Left renal pelvis (tissue), 4 donors: Measurements from ENCODE around the gene CNFN. TPM values are rescaled to one million over a fixed set of nuclear protein-coding genes. Genes with fewer than 3 reads are reported as not detected.
A peak's percentile ranks its signal among the peaks of the same experiment; 100 is the strongest.
"Not testable (repeated sequence)": the region's sequence is repeated elsewhere in the genome, so short reads cannot be mapped to it uniquely, and the experiment has no call there.

Experiments
- DNase-seq, 4 donors: peaks; one replicate each; pipeline ENCODE4 v3.0.0-alpha.2; 2013; ENCODE audit warnings: low read depth in 4 of 4, low spot score in 3 of 4
- polyA plus RNA-seq, 4 donors: library from polyadenylated mRNA; unstranded; fragments of 120-200 nt; gene quantifications; one replicate each; pipeline ENCODE4 v1.2.1, GENCODE V29; 2013; ENCODE audit not compliant: insufficient read length in 4 of 4

CNFN gene
- polyA plus RNA-seq, 4 donors: 0.52 to 2.0 (median 0.75) TPM

GRCh38 chr19:42352301-42353259, 37.5 kb downstream of the CNFN start:
- DNase-seq: peak in 1 of 4 donors; percentile 9

- no peak for DNase-seq
Measured at GRCh38 chr19:42351079-42351735, 38.9 kb downstream of the CNFN start.

DNA sequence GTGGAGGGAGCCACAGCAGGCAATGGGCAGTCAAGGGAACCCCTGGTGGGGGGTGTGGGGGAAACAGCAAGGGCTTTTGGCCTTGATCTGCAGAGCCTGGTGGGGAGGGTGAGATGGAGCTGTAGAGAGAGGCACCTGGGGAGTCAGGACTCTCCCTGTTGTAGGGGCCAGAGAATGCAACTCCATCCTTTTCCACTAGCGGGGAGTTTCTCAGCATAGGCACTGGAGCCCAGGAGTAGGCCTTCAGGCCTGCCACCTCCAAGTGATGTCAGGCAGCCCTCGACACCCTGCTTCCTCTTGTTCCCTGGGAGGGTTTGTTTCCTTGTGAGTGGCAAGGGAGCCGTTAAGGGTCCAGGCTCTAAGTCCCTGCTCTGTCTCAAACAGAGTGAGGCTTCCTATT, 39.7 kb downstream of the CNFN start:
- DNase-seq: no peak

- no peak for DNase-seq
Measured at GRCh38 chr19:42349378-42350107, 40.6 kb downstream of the CNFN start.

- DNase-seq: no peak
Measured at GRCh38 chr19:42348211-42348610, 41.9 kb downstream of the CNFN start.

GRCh38 chr19:42345191-42345812, 44.8 kb downstream of the CNFN start:
- DNase-seq: no peak

DNA sequence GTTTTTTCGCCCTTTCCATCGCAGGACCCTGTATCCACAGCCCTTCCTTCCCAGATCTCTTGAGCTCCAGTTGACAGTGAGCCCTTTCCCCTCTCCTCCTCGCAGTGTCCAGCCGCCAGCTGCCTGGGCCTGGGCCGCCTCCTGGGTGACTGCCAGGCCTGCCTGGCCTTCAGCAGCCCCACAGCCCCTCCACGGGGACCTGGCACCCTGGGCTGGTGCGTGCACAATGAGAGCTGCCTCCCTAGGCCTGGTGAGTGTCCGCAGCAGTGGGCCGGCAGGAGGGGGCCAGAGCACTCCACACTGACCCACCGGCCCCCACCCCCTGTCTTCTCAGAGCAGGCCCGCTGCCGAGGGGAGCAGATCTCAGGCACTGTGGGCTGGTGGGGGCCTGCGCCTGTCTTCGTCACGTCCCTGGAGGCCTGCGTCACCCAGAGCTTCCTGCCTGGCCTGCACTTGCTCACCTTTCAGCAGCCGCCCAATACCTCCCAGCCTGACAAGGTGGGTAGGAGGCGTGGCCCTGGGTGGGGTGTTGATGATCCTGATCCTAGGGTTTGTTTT, 45.7 kb downstream of the CNFN start:
- DNase-seq: no peak

- DNase-seq: no peak
Measured at GRCh38 chr19:42343344-42344110, 46.6 kb downstream of the CNFN start.

- DNase-seq: not testable (repeated sequence)
Measured at GRCh38 chr19:42339922-42340321, 50.2 kb downstream of the CNFN start.

GRCh38 chr19:42339126-42339860, 50.8 kb downstream of the CNFN start:
- not testable (repeated sequence) for DNase-seq

Other genes with a start within 250 kb of the CNFN start
- gene DEDD2, start 172.6 kb downstream of the CNFN start, polyA plus RNA-seq: 10 to 100 TPM; 15.9 to 33.8 (median 23.1) TPM
- gene ZNF526, start 170.0 kb downstream of the CNFN start, polyA plus RNA-seq: 1 to 10 TPM; 6.6 to 8.7 (median 7.8) TPM
- gene GSK3A, start 147.7 kb downstream of the CNFN start, polyA plus RNA-seq: 10 to 100 TPM; 67.2 to 81.3 (median 68.1) TPM
- 10 to 100 TPM; 57.2 to 81.0 (median 63.4) TPM for gene ERF, start 135.2 kb downstream of the CNFN start, polyA plus RNA-seq
- 10 to 100 TPM; 42.7 to 74.0 (median 54.3) TPM for gene CIC, start 121.0 kb downstream of the CNFN start, polyA plus RNA-seq
- 1 to 10 TPM; 1.7 to 2.1 (median 1.8) TPM for gene PRR19, start 88.2 kb downstream of the CNFN start, polyA plus RNA-seq
- 100 to 1,000 TPM in 1 of 4 donors, 10 to 100 TPM in 3; 66.6 to 104 (median 73.1) TPM for gene PAFAH1B3, start 87.7 kb downstream of the CNFN start, polyA plus RNA-seq
- 1 to 10 TPM in 3 of 4 donors, under 1 TPM in 1; 0.92 to 2.3 (median 1.5) TPM for gene TMEM145, start 77.0 kb downstream of the CNFN start, polyA plus RNA-seq
- gene MEGF8, start 64.7 kb downstream of the CNFN start, polyA plus RNA-seq: 10 to 100 TPM; 33.0 to 47.3 (median 36.3) TPM
- 10 to 100 TPM in 2 of 4 donors, 1 to 10 TPM in 2; 8.6 to 14.7 (median 9.6) TPM for gene LIPE, start 37.1 kb upstream of the CNFN start, polyA plus RNA-seq
- gene CXCL17, start 52.6 kb upstream of the CNFN start, polyA plus RNA-seq: under 1 TPM in 3 of 4 donors, not detected in 1; 0.18 to 0.52 (median 0.20) TPM
- gene CEACAM1, start 138.2 kb upstream of the CNFN start, polyA plus RNA-seq: 10 to 100 TPM in 2 of 4 donors, 1 to 10 TPM in 2; 2.8 to 13.8 (median 10.3) TPM
- under 1 TPM in 3 of 4 donors, not detected in 1; 0.12 to 0.22 (median 0.20) TPM for gene CEACAM8, start 204.6 kb upstream of the CNFN start, polyA plus RNA-seq